ENCODE data around the gene CHCHD6. TPM values are rescaled to one million over a fixed set of nuclear protein-coding genes. Genes with fewer than 3 reads are reported as not detected.

Gene CHCHD6
- polyA plus RNA-seq, 1 donor from 2014 or later, result 102 TPM

DNA sequence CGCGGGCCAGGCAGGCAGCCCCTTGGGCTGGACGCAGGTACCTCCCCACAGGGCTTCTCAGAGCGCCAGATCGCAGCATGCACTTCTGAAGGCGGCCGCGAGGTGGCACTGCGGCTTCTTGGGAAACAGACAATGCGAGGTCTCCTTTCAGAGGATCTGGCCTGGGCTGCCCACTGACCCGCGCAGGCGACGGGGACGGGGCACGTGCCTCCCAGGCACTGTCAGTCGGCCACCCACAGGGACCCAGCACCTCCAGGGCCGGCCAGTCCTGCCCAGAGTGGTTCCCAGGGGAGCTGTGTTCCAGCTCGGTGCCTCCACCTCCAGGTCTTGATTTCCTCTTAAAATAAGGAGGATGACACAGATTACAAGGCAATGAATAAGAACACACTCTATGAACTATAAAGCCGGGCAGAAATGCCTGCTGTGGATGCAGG lies 24.7 kb upstream of the CHCHD6 start:
- H3K4me2 ChIP-seq (ENCODE audit: low read length), result no peak overlapping the region
- no peaks in the 10 kb centered on the region for H3K9me2 ChIP-seq (ENCODE audit: insufficient read depth, low read length)
- TF ChIP-seq EZH2 (IDR thresholded peaks at IDR 0.05; ENCODE audit: borderline replicate concordance, insufficient read depth, low read length, poor library complexity, severe bottlenecking) (no peak), SMC3 (conservative IDR thresholded peaks at IDR 0.05; ENCODE audit: poor library complexity) (peak; percentile 95), EP300 (conservative IDR thresholded peaks at IDR 0.05; ENCODE audit: poor library complexity, severe bottlenecking) (no peak), RAD21 (conservative IDR thresholded peaks at IDR 0.05) (peak; percentile 95), REST (IDR thresholded peaks at IDR 0.05; ENCODE audit: borderline replicate concordance) (no peak), MXI1 (conservative IDR thresholded peaks at IDR 0.05; ENCODE audit: poor library complexity, severe bottlenecking) (peak; percentile 44)
- TF ChIP-seq, protein P1, sequence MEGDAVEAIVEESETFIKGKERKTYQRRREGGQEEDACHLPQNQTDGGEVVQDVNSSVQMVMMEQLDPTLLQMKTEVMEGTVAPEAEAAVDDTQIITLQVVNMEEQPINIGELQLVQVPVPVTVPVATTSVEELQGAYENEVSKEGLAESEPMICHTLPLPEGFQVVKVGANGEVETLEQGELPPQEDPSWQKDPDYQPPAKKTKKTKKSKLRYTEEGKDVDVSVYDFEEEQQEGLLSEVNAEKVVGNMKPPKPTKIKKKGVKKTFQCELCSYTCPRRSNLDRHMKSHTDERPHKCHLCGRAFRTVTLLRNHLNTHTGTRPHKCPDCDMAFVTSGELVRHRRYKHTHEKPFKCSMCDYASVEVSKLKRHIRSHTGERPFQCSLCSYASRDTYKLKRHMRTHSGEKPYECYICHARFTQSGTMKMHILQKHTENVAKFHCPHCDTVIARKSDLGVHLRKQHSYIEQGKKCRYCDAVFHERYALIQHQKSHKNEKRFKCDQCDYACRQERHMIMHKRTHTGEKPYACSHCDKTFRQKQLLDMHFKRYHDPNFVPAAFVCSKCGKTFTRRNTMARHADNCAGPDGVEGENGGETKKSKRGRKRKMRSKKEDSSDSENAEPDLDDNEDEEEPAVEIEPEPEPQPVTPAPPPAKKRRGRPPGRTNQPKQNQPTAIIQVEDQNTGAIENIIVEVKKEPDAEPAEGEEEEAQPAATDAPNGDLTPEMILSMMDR (IDR thresholded peaks at IDR 0.05; ENCODE audit: poor library complexity, severe bottlenecking), result peak; percentile 99
- no peaks in the 10 kb centered on the region for H3K27me3 ChIP-seq (ENCODE audit: insufficient read depth, low read depth, low read length)
- peak overlapping the region; percentile 42 for H2AFZ ChIP-seq (ENCODE audit: low read depth, low read length)
- no peaks in the 10 kb centered on the region for H3F3A ChIP-seq (ENCODE audit: insufficient read depth, low read length, poor library complexity, severe bottlenecking)
- H3K9me3 ChIP-seq (ENCODE audit: low read length), result no peaks in the 10 kb centered on the region
- H3K4me3 ChIP-seq (ENCODE audit: low read length), result peak overlapping the region; percentile 21
- H3K36me3 ChIP-seq (ENCODE audit: insufficient read depth, low read length), result no peaks in the 10 kb centered on the region
- H3K9ac ChIP-seq (ENCODE audit: low read length), result peak overlapping the region; percentile 46
- H3K79me2 ChIP-seq (replicated peaks; ENCODE audit: insufficient read depth, low read length), result no peaks in the 10 kb centered on the region
- no peaks in the 10 kb centered on the region for H4K20me1 ChIP-seq (ENCODE audit: insufficient read depth)
- no peak overlapping the region for H3K27ac ChIP-seq (ENCODE audit: low read length)

DNA sequence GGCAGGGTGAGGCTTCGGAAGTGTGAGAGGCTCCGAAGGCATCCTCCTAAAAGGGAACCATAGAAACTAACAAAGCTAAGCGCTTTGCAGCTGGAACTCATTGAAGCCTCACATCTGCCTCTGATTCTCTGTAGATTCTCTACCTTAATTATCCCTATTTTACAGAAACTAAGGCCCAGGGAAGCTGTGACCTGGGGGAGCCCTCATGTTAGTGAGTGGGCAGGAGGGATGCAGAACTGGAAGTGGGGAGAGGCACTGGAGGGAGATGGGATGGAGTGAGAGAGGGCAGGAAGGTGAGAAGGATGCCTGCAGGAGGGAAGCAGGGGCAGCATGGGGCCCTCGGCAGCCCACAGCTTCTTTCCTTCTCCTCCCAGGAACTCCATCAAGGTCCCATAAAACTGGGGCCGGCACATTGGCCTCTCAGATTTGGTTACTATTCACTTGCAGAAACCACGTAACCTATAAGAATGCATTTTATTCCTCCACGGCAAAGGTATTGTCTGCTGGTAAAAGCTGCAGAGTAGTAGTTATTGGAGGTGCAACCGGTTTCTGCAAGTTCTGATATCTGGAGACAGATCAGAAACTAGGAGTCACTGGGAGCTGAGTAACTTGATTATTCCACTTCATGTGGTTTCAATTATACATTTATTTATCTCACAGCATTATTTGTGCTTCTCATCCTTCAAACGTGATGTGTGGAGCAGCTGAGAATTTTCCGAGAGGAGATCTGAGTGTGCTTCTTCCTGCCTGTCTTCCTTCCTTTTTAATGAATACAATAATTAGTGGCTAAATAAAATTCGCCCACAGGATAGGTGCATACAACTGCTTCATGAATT lies 24.0 kb upstream of the CHCHD6 start:
- H3K4me2 ChIP-seq (ENCODE audit: low read length), result peak overlapping the region; percentile 2
- peak overlapping the region; percentile 46 for H3K9ac ChIP-seq (ENCODE audit: low read length)
- TF ChIP-seq RAD21 (conservative IDR thresholded peaks at IDR 0.05) (no peak), REST (IDR thresholded peaks at IDR 0.05; ENCODE audit: borderline replicate concordance) (no peak), POLR2AphosphoS5 (IDR thresholded peaks at IDR 0.05) (no peak), EP300 (conservative IDR thresholded peaks at IDR 0.05; ENCODE audit: poor library complexity, severe bottlenecking) (no peak), SMC3 (conservative IDR thresholded peaks at IDR 0.05; ENCODE audit: poor library complexity) (no peak), TAF1 (IDR thresholded peaks at IDR 0.05; ENCODE audit: low read depth) (no peak), EZH2 (IDR thresholded peaks at IDR 0.05; ENCODE audit: borderline replicate concordance, insufficient read depth, low read length, poor library complexity, severe bottlenecking) (no peak), MXI1 (conservative IDR thresholded peaks at IDR 0.05; ENCODE audit: poor library complexity, severe bottlenecking) (no peak)
- TF ChIP-seq, protein P1 (IDR thresholded peaks at IDR 0.05; ENCODE audit: poor library complexity, severe bottlenecking), result no peak
- H2AFZ ChIP-seq (ENCODE audit: low read depth, low read length), result no peak overlapping the region
- no peaks in the 10 kb centered on the region for H3K27me3 ChIP-seq (ENCODE audit: insufficient read depth, low read depth, low read length)
- H4K20me1 ChIP-seq (ENCODE audit: insufficient read depth), result no peaks in the 10 kb centered on the region
- H3K9me3 ChIP-seq (ENCODE audit: low read length), result no peaks in the 10 kb centered on the region
- no peaks in the 10 kb centered on the region for H3K9me2 ChIP-seq (ENCODE audit: insufficient read depth, low read length)
- H3F3A ChIP-seq (ENCODE audit: insufficient read depth, low read length, poor library complexity, severe bottlenecking), result no peaks in the 10 kb centered on the region
- no peaks in the 10 kb centered on the region for H3K36me3 ChIP-seq (ENCODE audit: insufficient read depth, low read length)
- no peak overlapping the region for H3K27ac ChIP-seq (ENCODE audit: low read length)
- H3K4me3 ChIP-seq (ENCODE audit: low read length), result no peak overlapping the region
- no peaks in the 10 kb centered on the region for H3K79me2 ChIP-seq (replicated peaks; ENCODE audit: insufficient read depth, low read length)

Measured in neural cell (in vitro differentiated cells).